HG03460 (cell line): Measurements from ENCODE around the gene HOMER2.
"Not testable (repeated sequence)": the region's sequence is repeated elsewhere in the genome, so short reads cannot be mapped to it uniquely, and the experiment has no call there.

ENCODE experiments used
- ATAC-seq: cut with Tn5 transposase; IDR thresholded peaks from one replicate; pipeline ENCODE4 v1.9.1; 2021; ENCODE audit not compliant: unreplicated experiment

HOMER2 gene

GRCh38 chr15:82865581-82865980 lies 86.9 kb downstream of the HOMER2 start:
- ATAC-seq: not testable (repeated sequence)

- ATAC-seq: no peak
These were observed 87.6 kb downstream of the HOMER2 start for GRCh38 chr15:82864967-82865366.

GRCh38 chr15:82862886-82863285 lies 89.6 kb downstream of the HOMER2 start:
- no peak for ATAC-seq

- ATAC-seq: no peak
These were observed 93.6 kb downstream of the HOMER2 start for GRCh38 chr15:82858932-82859331.

- no peak for ATAC-seq
These were observed 95.9 kb downstream of the HOMER2 start for GRCh38 chr15:82856397-82857170.

GRCh38 chr15:82855286-82856100 lies 97.0 kb downstream of the HOMER2 start:
- no peak for ATAC-seq

GRCh38 chr15:82854554-82854953 lies 98.0 kb downstream of the HOMER2 start:
- ATAC-seq: no peak

- no peak for ATAC-seq
These were observed 99.5 kb downstream of the HOMER2 start for GRCh38 chr15:82852941-82853561.

GRCh38 chr15:82851981-82852511 lies 100.5 kb downstream of the HOMER2 start:
- ATAC-seq: no peak

- ATAC-seq: no peak
These were observed 101.1 kb downstream of the HOMER2 start for GRCh38 chr15:82851306-82851850.

- no peak for ATAC-seq
These were observed 101.8 kb downstream of the HOMER2 start for GRCh38 chr15:82850731-82851130.

- no peak for ATAC-seq
These were observed 102.7 kb downstream of the HOMER2 start for GRCh38 chr15:82849556-82850512.

GRCh38 chr15:82848241-82848993 lies 104.1 kb downstream of the HOMER2 start:
- no peak for ATAC-seq

- no peak for ATAC-seq
These were observed 104.8 kb downstream of the HOMER2 start for GRCh38 chr15:82847703-82848102.

GRCh38 chr15:82846621-82847020 lies 105.9 kb downstream of the HOMER2 start:
- ATAC-seq: no peak

- ATAC-seq: no peak
These were observed 106.8 kb downstream of the HOMER2 start for GRCh38 chr15:82845686-82846085.

GRCh38 chr15:82843566-82843965 lies 109.0 kb downstream of the HOMER2 start:
- no peak for ATAC-seq

GRCh38 chr15:82840166-82840565 lies 112.4 kb downstream of the HOMER2 start:
- ATAC-seq: no peak

- no peak for ATAC-seq
These were observed 113.4 kb downstream of the HOMER2 start for GRCh38 chr15:82839136-82839535.
